Epidermal melanocyte (primary cell): ENCODE results near the gene PDE1A.

Source experiments
- DNase-seq: peaks from one replicate; pipeline ENCODE4 v3.0.0; 2011; ENCODE audit warnings: low spot score; ENCODE audit not compliant: insufficient read length

PDE1A gene

DNA sequence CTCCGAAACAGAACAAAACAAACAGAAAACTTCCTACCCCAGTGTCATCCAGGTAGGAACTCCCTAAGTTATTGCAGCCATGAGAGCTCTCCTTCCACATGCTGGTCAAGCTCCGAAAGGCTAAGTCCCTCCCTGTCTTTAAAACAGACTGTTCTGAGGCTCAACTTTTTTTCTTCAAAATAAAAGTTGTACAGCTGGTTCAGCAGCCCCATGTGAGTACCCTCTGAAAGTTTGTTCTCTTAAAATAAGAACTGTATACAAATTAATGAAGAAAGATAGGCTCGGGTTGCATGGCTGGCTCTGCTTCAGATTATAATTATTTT is at the start of gene PDE1A:
PDE1A (minus strand) TSS at position 119 of the 323 bp plus-strand sequence.
- DNase-seq = no peak

DNA sequence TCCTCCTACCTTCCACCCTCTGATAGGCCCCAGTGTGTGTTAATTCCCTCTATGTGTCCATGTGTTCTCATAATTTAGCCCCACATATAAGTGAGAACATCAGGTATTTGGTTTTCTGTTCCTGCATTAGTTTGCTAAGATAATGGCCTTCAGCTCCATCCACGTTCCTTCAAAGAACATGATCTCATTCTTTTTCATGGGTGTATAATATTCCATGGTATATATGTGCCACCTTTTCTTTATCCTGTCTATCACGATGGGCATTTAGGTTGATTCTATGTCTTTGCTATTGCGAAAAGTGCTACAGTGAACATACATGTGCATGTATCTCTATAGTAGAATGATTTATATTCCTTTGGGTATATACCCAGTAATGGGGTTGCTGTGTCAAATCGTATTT is 46.8 kb upstream of the PDE1A start:
- no peak for DNase-seq

DNA sequence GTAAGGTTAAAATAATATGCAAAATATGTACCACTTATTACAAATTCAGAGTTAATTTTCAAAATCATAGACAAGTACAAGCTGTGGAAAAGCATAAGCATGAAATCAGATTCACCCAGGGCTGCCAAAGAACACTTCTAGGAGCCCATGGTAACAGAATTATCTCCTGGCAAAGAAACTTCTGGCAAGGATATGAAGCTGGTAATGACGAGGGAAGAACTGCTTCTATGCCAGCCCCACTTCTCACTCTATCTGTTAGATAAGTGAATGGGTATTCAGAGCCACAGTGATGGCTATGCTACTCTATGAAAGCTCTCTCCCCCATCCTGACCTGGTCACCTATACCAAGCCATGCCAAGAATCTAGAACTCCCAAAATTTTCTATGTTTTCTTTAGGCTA is 36.9 kb upstream of the PDE1A start:
- no peak for DNase-seq

DNA sequence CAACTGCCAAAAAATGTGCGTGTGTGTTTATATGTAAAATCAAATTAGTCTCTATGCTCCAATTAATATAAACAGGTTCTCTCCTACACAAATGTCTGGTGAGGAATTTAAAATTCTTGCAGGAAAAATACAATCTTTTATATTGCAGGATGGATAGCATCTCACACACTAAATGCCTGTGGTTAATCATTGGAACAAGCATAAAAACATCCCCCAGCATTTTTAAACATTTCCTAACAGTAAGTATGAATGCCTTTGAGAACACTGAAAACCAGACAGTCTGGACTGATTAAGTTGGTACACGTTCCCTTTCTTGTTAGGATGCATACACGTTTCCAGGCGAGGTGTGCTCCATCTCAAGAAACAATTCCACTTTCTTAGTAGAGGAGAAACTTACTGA is 29.9 kb upstream of the PDE1A start:
- peak; percentile 39 for DNase-seq

DNA sequence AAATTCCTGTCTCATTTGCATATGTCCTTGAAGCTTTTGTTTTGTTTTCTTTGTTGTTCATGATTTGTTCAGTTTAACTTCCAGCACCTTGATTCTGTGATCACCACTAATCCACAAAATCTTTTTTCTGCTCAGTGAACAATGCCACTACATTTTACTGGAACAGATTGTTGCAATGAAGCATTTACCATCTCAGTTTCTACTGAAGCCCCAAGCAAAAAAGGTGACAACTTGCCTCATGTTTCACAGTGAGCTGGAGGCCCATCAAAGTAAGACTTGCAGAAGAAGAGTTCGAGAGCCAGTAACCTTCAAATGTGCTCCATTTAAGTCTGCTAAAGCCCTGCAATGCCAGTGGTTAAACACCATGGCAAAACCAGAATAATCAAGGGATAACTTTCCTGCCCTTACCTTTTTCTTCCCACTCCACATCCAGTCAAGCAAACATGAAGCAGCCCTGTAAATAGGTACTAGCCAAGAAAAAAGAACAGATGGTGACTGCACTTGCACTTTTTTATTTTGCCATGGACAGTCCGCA is 25.7 kb upstream of the PDE1A start:
- DNase-seq = no peak

DNA sequence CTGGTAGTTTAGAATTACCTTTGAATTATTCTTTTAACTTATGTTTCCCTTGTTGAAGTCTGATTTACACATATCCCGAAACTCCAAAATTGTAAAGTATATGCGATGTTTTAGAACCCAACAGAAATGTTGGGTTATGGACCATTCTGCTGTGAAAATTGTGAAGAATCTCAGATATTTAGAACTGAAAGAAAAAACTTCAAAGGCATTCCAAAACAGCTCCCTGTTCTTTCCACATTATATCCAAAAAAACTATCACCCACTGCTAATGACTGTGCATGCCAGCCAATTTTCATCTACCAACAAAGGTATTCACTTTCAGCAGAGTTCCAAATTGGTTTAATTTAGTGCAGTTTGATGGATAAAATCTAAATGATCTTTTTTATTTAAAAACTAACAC is 21.5 kb upstream of the PDE1A start:
- no peak for DNase-seq

DNA sequence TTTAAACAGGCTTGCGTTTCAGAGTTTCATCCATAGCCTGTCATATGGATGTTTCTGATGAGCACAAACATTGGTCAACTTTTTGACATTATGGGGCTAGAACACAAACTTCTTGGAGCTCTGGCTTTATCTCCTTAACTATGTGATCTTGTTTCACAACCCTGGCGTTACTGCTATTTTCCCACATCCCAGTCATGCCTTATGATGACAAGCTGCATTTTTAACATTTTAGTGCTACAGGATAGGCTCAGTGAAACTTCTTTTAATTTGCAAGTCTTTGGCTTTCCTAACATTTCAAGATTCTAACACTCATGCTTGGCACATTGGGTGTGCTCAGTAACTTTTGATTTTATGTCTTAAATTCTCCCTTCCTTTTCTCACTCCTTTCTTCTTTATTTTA is 21.0 kb upstream of the PDE1A start:
- no peak for DNase-seq

DNA sequence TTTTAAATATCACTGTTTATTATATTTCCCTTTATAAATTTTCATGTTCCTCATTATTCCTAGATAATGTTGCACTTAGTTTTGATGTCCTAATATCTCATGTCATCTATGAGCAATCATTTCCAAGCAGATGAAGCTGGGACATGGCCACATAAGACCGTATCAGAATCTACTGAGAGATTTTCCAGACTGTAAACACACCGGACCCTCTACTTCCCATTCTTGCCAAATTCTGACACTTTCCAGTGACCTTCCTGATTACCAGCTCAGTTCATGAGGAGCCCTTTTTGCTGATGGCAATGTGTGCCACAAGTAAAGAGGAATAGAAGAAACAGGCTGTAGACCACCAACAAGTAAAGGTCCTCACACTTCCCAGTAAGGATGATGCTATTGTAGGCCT is 20.3 kb upstream of the PDE1A start:
- no peak for DNase-seq

DNA sequence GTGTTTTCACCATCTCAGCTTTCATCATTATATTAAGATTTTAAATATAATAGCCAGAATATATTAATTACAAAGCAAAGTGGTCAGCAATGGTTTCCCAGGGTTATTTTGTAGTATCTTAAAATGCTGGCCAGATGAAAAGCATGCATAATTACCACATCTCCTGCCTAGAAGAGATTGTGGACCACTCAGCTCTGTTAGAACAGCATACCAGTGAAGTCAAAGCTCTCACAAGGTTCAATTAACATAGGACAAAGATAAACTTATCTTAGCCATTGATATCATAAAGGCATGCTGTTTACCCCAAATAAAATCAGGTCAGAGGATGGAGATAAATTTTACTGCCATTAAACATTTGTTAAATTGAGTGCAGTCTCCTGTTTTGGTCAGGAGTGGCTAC is 19.3 kb upstream of the PDE1A start:
- DNase-seq = no peak

DNA sequence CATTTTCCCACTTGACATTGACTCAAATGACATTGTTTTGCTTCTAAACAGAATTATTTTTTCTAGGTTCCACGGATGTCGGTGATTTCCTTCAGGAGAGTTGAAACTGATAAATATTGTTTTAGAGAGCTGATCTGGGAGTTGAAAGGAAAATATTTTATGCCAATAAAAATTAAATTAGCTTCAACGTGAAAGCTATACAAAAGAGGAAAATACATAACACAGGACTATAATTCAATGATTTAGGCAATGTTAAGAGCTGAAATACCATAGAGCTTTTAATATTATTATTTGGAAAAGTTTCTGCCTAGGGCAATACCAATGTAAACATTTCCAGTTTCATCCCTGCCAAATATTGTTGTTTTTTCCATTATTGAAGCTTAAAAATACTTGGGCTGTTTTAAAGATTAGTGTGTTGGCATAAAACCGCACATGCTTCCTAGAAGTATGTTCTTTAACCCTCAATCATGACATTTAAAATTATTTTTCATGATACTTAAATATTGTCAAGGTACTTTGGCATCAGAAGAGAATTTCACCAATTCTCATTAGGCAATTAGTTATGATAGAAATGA is 18.6 kb upstream of the PDE1A start:
- no peak for DNase-seq

DNA sequence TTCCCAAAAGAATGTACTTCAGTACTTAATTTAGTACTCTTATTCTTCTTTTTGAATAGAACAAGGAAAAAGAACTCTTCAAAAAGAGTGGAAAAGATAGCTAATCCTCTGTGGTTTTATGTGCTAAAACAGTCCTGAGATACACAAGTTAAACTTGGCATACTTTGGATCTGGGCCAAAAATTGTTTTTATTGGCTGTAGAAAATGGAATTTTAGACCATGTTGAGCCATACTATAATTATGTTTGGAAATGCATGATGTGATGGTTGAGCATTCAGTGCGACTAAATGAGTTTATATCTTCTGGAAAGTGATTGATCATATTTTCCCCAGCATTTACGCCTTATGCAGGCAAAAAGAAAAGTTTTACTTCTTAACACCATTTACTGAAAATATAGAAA is 18.0 kb upstream of the PDE1A start:
- no peak for DNase-seq

DNA sequence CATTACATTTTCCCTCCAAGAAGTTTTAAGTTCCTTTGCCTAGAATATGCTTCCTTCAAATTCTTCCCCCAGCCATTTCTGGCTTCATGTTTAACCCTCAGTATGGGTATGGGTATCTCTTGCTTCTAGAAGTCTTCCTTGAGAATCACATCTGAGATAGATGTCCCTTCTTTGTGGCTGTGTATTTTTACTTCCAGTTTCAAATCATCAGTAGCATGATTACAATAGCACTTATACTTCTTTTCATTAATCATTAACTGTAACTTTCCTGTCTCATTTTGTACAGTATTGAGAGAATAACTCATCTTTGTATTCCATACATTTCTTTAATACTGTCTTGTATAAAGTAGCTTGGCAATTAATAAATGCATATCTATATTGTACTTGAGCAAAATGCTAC is 17.3 kb upstream of the PDE1A start:
- no peak for DNase-seq

DNA sequence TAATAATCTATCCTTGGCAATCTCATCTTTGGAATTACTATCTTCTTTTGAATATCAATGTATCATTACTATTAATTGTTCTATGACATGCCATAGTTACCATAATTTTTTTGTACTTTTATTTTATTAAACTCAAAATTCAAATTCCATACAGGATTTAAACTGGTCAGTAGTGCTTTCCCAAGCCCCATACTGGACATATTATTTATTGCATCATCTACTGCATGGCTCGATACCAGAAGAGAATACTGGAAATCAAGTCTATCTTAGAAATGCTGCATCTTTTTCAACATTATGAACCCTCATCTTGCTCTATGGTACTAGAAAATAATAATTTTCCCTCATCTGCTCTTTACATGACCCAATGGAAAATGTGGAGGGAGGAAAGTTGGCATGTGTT is 9.4 kb upstream of the PDE1A start:
- no peak for DNase-seq

DNA sequence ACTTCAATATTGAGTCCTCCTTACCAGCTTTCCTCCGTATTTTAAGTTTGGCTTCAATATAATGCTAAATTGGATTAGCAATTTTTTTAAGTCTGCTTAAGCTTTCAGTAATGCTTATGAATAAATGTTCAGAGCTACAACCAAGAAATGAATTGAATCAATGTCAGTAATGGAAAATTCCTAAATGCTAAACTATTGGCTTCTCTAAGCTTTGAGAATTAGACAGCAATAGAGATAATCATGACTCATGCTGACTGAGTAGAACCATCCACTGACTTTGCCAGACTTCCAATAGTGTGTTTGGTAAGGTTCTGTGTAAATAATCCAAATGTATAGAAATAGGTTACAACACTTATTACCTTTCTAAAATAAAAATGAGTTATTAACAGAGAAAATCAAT is 8.9 kb upstream of the PDE1A start:
- no peak for DNase-seq

DNA sequence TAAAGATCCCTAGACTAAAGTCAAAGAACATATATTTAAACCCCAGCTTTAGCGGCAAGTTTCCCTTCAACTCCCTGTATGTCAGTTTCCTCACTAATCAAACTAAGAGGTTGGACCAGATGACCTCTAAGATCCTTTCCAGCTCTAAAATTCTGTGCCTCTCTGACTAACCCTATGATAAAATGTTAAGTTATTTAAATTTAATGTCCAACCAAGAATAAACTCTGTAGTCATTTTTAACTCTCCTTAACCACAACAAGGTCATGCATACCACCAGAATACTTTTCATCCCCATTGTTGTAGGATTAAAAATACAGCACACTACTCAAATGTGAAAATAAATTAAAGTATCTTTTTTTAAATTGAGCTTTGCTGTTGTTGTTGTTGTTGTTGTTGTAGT is 5.2 kb upstream of the PDE1A start:
- DNase-seq = no peak

DNA sequence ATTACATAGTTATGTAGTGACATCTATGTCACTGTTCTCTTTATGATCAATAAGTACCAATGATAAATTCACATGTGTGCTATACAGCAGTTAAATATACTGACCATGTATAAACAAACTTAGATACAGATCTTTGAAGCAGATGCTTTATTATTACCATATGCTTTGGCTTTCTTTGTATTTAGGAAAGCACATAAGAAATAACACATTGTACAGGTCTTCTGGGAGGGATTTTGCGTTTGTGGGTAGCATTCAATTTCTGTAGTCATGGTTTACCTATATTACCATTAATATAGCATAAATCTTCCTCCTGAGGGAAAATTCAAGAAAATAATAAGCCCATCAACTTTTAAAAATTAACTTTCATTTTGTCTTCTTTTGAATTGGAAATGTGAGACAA is 1.6 kb upstream of the PDE1A start:
- no peak for DNase-seq

DNA sequence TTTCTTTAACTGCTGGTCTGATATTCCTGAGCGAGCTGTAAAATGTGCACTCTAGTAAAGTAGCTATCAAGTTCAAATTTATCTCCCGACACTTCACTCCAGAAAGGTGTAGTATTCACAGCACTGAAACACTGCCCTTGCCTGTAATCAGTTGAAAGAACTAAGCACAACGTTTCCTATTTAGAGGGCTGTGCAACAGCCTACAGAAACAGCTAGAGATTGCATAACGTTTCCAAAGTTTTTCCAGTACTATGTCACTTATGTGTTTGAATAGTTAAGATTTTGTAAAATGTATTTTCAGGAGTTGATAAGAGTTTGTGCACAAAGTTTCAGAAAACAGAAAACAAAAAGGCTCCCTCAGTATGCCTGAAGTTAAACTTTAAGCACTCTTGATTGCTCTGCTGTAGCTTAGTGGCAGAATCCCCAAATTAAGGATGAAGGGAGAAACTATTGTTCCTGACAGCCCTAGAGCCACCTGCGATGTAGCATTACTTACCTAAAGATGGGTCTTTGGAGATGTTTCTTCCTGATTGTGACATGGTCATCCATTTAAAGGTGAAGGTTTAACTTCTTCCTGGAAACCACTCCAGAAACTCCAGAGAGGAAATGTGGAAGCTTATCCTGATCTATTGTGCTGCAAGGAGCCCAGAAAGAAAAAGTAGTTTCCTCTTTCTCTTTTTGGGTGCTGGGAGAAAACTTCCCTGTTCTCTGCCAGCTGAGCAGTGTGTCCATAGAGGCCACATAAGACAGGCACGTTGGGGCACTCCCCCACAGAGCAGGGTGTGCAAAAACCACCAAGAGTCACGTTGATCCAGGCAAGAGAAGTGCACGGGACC is 536 bp downstream of the PDE1A start:
- no peak for DNase-seq

DNA sequence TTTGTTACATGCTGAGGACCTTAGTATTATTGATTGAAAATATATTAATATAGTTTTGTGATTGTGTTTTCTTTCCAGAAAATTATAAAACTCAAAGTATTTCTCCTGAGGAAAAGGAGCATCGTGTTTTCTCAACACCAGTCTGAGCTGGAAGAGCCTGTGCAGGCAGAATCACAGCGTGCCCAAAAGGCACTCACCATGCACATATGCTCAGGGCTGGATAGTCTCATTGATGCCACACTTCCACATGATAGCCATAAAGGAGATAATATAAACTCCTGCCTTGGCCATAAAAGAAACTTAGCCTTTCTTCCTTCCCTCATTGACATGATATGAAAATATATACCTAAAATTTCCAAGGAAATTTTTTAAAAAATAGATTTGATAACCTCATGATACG is 4.0 kb downstream of the PDE1A start:
- DNase-seq = no peak

DNA sequence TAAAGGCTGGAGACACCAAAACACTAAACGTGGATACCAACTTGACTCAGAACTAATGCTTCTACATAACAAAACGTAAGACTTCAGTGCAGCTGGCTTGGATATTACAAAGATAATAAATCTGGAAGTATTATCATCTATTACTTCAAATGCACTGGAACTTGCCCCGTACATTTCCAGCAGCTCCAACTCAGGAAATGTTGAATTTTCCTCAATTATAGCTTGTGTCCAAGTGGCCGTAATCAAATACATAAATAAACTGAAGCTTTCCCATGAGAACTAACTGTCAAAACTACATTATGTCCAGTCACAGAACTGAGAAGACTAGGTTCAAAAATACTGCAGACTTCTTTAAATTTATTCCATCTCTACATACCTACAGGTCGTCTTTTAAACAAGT is 6.2 kb downstream of the PDE1A start:
- DNase-seq = no peak

DNA sequence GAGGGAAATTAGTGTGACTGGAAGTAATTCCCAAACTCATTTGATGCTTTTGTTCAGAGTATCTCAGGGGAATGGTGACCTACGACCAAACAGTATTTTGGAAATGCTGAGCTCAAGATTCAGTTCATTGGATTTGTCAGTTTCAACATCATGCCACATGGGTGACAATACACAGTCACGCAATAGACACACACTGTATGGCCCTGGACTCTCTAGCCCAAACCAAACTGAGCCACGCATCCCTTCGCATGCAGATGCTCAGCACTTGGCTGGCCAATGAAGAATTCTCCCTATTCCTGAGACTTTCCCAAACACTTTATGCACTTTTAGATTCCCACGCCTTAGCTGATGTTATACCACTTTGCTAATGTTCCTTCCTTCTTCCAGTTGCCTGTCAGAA is 10.0 kb downstream of the PDE1A start:
- no peak for DNase-seq

DNA sequence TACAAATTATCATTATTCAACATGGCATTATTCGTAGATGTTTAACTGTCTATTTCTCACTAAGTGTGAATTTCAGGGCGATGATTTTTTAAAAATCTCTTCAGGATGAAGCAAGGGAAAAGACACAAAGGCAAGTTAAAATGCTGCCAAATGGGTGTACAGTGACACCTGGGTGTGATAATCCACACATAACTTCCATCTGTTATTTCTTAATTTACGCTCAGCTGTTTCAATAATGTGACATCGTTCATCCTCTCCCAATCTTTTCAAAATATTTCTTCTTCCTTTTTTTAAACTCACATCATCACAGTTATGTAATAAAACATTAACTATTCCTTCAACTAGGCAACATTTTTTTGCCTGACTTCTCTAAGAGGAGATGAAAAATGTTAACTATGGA is 10.6 kb downstream of the PDE1A start:
- DNase-seq = no peak

DNA sequence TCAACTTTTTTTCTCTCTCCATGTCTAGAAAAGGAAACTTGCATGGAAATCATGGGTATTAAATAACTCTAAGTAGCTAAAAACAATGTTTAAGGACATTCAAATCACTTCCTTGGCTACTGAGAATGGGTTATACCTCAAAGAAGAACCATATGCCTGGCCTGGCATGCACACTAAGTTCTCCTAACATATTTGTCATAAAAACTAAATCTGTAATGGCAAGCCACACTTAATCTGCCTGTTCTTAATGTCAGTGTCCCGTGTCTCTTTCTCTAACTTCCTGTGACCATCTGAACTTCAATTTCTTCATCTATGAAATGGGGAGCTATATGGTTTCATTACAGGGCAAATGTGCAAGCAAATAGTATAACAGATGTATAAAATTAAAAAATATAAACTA is 11.1 kb downstream of the PDE1A start:
- no peak for DNase-seq

DNA sequence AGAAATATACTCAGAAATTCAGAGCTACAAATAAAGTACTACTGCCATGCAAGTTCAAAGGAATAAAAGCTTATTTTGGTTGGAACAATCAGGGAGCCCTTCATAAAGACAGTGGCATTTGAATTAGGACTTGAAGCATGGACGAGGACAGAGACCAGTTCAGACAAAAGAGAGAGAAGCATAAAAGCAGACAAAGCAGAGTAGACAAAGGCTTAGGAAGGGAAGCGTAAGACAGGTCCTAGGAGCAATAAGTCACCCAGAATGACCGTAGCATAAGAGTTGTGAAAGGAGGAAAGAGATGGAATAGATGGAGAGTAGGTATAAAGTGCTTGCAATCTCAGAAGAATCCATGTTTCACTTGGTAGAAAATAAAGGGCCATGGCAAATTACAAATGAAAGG is 14.0 kb downstream of the PDE1A start:
- DNase-seq = no peak
